K562 (cell line): ENCODE results near the gene RNF31. TPM values are rescaled to one million over a fixed set of nuclear protein-coding genes. Genes with fewer than 3 reads are reported as not detected.

ENCODE experiments used
- AFF4 ChIP-seq: sonication (generic); formaldehyde crosslinking; IDR thresholded peaks from 2 replicates; pipeline ENCODE4 v1.8.0; 2023; ENCODE audit warnings: mild to moderate bottlenecking, missing genetic modification reagents
- ATF7 ChIP-seq: fragments of 450-650 bp; IDR thresholded peaks from 2 replicates; pipeline ENCODE4 v1.7.1; 2014; ENCODE audit warnings: mild to moderate bottlenecking, moderate library complexity
- FOXO4 ChIP-seq: fragments of 450-650 bp; formaldehyde crosslinking; IDR thresholded peaks from 2 replicates; pipeline ENCODE4 v1.4.0; 2020; ENCODE audit warnings: mild to moderate bottlenecking, moderate library complexity
- LARP7 ChIP-seq: fragments of 450-650 bp; IDR thresholded peaks from 2 replicates; pipeline ENCODE4 v1.6.1; 2016
- MAFG ChIP-seq: fragments of 450-650 bp; conservative IDR thresholded peaks from 2 replicates; pipeline ENCODE4 v1.6.1; 2016; ENCODE audit warnings: missing genetic modification characterization, missing compliant biosample characterization
- MAFK ChIP-seq: IDR thresholded peaks from 2 replicates; pipeline ENCODE4 v1.6.1; 2011; ENCODE audit warnings: low read length, improper control_type of control experiment
- MTA1 ChIP-seq: fragments of 450-650 bp; IDR thresholded peaks from 2 replicates; pipeline ENCODE4 v1.6.1; 2017; ENCODE audit warnings: borderline replicate concordance
- PTRF ChIP-seq: fragments of 450-650 bp; IDR thresholded peaks from 2 replicates; pipeline ENCODE4 v1.6.1; 2016; ENCODE audit warnings: mild to moderate bottlenecking, missing genetic modification characterization, missing compliant biosample characterization
- ZNF318 ChIP-seq, 2 experiments: fragments of 450-650 bp; IDR thresholded peaks; 2 replicates each; pipeline ENCODE4 v1.6.1; 2016; ENCODE audit warnings: mild to moderate bottlenecking in 2 of 2, borderline replicate concordance in 1 of 2, low read depth in 1 of 2, moderate library complexity in 1 of 2
- ZSCAN29 ChIP-seq: fragments of 450-650 bp; IDR thresholded peaks from 2 replicates; pipeline ENCODE4 v1.6.1; 2017
- polyA plus RNA-seq, 8 experiments: library from polyadenylated mRNA; depleted of rRNA in 4 of 8; stranded (reverse) in 5 of 8; unstranded in 3 of 8; fragments of >200 nt; fragmentation: Nextera tagmentation in 2 of 8; fragmentation: Illumina TruSeq in 1 of 8; extraction: Ambion mirVana in 2 of 8; extraction: Trizol in 1 of 8; gene quantifications; 2 replicates each; pipeline versions ENCODE4 v1.2.1 to v1.2.3, GENCODE V29; 2011 to 2014; ENCODE audit warnings: inconsistent platforms in 1 of 8, missing spikeins in 1 of 8
- total RNA-seq, 7 experiments: library from RNA; depleted of rRNA in 6 of 7; stranded (reverse); fragments of >200 nt in 6 of 7; fragmentation: Illumina TruSeq in 2 of 7; extraction: Trizol in 2 of 7; gene quantifications; 2 replicates each; pipeline versions ENCODE4 v1.2.1 to v1.2.3, GENCODE V29; 2011 to 2021; ENCODE audit warnings: low replicate concordance in 1 of 7
- TF ChIP-seq, protein P1 (sequence below): fragments of 450-650 bp; IDR thresholded peaks from 2 replicates; pipeline ENCODE4 v1.7.0; 2016; ENCODE audit warnings: borderline replicate concordance

Gene RNF31
- total and polyA plus RNA-seq, 9 of the 15 experiments (the other 6 are each of a cell fraction or from before 2014, with no cell fraction given): 3.1 to 47.6 (median 19.1) TPM

DNA sequence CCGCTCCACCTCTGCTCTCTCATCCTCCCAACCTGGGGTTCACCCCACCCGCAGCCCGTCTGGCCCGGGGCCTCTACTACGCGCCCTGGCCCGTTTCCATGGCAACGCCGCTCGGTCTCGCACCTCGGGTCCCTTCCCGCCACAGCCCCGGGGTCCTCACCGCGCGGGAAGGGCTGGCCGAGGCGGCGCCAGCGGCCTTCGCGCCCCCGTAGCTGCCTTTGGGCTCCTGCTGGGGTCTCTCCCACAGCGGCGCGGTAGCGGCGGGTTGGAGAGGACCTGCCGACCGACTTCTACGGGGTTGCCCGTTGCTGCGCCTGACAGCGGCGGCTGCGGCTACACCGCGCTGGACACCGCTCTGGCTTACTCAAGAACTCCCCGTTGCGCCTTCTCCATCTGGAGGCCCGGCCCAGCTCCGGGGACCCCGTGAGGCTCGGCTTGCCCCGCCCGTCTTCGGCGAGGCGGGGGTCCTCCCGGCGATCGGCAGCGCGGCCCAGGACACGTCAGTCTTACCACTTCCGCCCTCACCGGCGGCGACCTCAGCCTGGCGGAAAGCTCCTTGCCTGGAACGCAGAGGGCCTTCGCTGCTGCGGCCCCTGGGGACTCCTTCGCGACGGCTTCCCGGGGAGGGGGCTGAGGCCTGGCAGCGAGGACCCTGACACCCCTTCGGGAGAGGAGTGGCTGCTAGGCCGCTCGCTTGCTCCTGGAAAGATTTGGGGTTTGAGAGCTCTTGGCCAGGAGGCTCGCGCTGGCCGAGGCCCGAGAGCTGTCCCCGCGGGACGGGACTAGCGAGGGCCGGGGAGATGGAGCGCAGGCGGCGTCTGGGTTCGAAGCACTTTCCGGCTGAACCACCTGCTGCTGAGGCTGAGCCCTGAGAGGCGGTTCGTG, 48.1 kb downstream of the RNF31 start, which contains the start of gene TM9SF1 (continued):
- TF ChIP-seq, protein P1, sequence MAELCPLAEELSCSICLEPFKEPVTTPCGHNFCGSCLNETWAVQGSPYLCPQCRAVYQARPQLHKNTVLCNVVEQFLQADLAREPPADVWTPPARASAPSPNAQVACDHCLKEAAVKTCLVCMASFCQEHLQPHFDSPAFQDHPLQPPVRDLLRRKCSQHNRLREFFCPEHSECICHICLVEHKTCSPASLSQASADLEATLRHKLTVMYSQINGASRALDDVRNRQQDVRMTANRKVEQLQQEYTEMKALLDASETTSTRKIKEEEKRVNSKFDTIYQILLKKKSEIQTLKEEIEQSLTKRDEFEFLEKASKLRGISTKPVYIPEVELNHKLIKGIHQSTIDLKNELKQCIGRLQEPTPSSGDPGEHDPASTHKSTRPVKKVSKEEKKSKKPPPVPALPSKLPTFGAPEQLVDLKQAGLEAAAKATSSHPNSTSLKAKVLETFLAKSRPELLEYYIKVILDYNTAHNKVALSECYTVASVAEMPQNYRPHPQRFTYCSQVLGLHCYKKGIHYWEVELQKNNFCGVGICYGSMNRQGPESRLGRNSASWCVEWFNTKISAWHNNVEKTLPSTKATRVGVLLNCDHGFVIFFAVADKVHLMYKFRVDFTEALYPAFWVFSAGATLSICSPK: no peak
- TF ChIP-seq AFF4 (CRISPR knock-in tag): peak; percentile 50; the same call in 1 of the 2 replicates
- peak; percentile 90 for TF ChIP-seq ATF7
- TF ChIP-seq ZSCAN29: no peak
- TF ChIP-seq LARP7: no peak
- no peak for TF ChIP-seq MAFG (tag)
- no peak for TF ChIP-seq MTA1
- TF ChIP-seq PTRF (tag): no peak
- TF ChIP-seq ZNF318 (IDR thresholded peaks at IDR 0.05; ENCODE audit: borderline replicate concordance in 1 of 2, low read depth in 1 of 2): no peak
- no peak for TF ChIP-seq MAFK
- TF ChIP-seq FOXO4: no peak
